IMR-90 (cell line): Measurements from ENCODE around the gene TBL3. TPM values are rescaled to one million over a fixed set of nuclear protein-coding genes. Genes with fewer than 3 reads are reported as not detected.

Experiments used
- ATAC-seq: fragments of 200-7000 bp; cut with Tn5 transposase; 2 replicates; pipeline ENCODE4 v1.9.1; 2020; ENCODE audit warnings: low read depth, mild to moderate bottlenecking, moderate library complexity
- BruUV-seq: library from RNA; stranded (reverse); fragments of 400-500 nt; replicated peaks from 2 replicates; lab custom pipeline; 2021; lab: Mats Ljungman, UMichigan
- CTCF ChIA-PET: fragments of 300-600 bp; formaldehyde crosslinking; extraction: SDS; loops from one replicate; lab custom pipeline; 2021; ENCODE audit warnings: antibody characterized with exemption; lab: Yijun Ruan, JAX
- POLR2A ChIA-PET: fragments of 300-600 bp; sonication (Branson Sonifier 250); formaldehyde crosslinking; loops from one replicate; lab custom pipeline; 2022; ENCODE audit warnings: antibody characterized with exemption; ENCODE audit not compliant: unreplicated experiment; lab: Charles Lee
- DNase-seq: peaks from one replicate; pipeline ENCODE4 v3.0.0; 2013
- H2AFZ ChIP-seq: replicated peaks from 2 replicates; pipeline ENCODE3; 2013; ENCODE audit warnings: low read length, mild to moderate bottlenecking; ENCODE audit not compliant: poor library complexity
- H2AK5ac ChIP-seq: 2 replicates; pipeline ENCODE4 v1.6.1; 2013; ENCODE audit warnings: low read depth, low read length, inconsistent platforms
- H2AK9ac ChIP-seq: replicated peaks from 2 replicates; pipeline ENCODE3; 2013; ENCODE audit warnings: mild to moderate bottlenecking, low read depth, low read length, moderate library complexity; ENCODE audit not compliant: poor library complexity
- H2BK120ac ChIP-seq: 2 replicates; pipeline ENCODE4 v1.6.1; 2013; ENCODE audit warnings: low read depth, low read length, inconsistent platforms
- H2BK15ac ChIP-seq: 3 replicates; pipeline ENCODE4 v1.6.1; 2013; ENCODE audit warnings: low read depth, low read length, inconsistent platforms
- H2BK20ac ChIP-seq: 2 replicates; pipeline ENCODE4 v1.6.1; 2013; ENCODE audit warnings: low read depth, mild to moderate bottlenecking, inconsistent platforms, low read length, moderate library complexity
- H2BK5ac ChIP-seq: 2 replicates; pipeline ENCODE4 v1.6.1; 2013; ENCODE audit warnings: mild to moderate bottlenecking, low read depth, low read length, inconsistent platforms; ENCODE audit not compliant: poor library complexity, severe bottlenecking
- H3K14ac ChIP-seq: replicated peaks from 2 replicates; pipeline ENCODE4 v1.6.1; 2013; ENCODE audit warnings: low read depth, low read length, inconsistent platforms
- H3K18ac ChIP-seq: 2 replicates; pipeline ENCODE4 v1.6.1; 2013; ENCODE audit warnings: low read depth, low read length, control low read depth
- H3K23ac ChIP-seq: 2 replicates; pipeline ENCODE4 v1.6.1; 2013; ENCODE audit warnings: low read depth, low read length, inconsistent platforms
- H3K27ac ChIP-seq: 2 replicates; pipeline ENCODE4 v1.5.1; 2013; ENCODE audit warnings: mild to moderate bottlenecking, control low read depth, low read length; ENCODE audit not compliant: insufficient read depth
- H3K27me3 ChIP-seq: 2 replicates; pipeline ENCODE4 v1.6.1; 2013; ENCODE audit warnings: low read length; ENCODE audit not compliant: control insufficient read depth, insufficient read depth
- H3K36me3 ChIP-seq: 2 replicates; pipeline ENCODE4 v1.6.1; 2013; ENCODE audit warnings: low read length, mixed read lengths; ENCODE audit not compliant: control insufficient read depth, insufficient read depth
- H3K4ac ChIP-seq: 2 replicates; pipeline ENCODE4 v1.6.1; 2013; ENCODE audit warnings: low read depth, low read length, inconsistent platforms
- H3K4me1 ChIP-seq: 2 replicates; pipeline ENCODE4 v1.6.1; 2013; ENCODE audit warnings: low read length, mixed read lengths; ENCODE audit not compliant: control insufficient read depth, insufficient read depth
- H3K4me2 ChIP-seq: 2 replicates; pipeline ENCODE4 v1.6.1; 2013; ENCODE audit warnings: low read depth, mild to moderate bottlenecking, control low read depth, low read length, moderate library complexity
- H3K4me3 ChIP-seq: 2 replicates; pipeline ENCODE4 v1.5.1; 2013; ENCODE audit warnings: low read depth, mild to moderate bottlenecking, control low read depth, low read length, moderate library complexity; ENCODE audit not compliant: insufficient read depth
- H3K56ac ChIP-seq: 2 replicates; pipeline ENCODE4 v1.6.1; 2013; ENCODE audit warnings: low read length, inconsistent platforms; ENCODE audit not compliant: insufficient read depth; ENCODE audit errors: extremely low read depth
- H3K79me1 ChIP-seq, 2 experiments: 2 replicates each; pipeline ENCODE4 v1.6.1; 2013; ENCODE audit warnings: low read length in 2 of 2, inconsistent platforms in 1 of 2, low read depth in 1 of 2
- H3K9ac ChIP-seq: 2 replicates; pipeline ENCODE4 v1.6.1; 2013; ENCODE audit warnings: low read depth, low read length, control low read depth
- H3K9me1 ChIP-seq: 2 replicates; pipeline ENCODE4 v1.6.1; 2013; ENCODE audit warnings: low read length, inconsistent platforms; ENCODE audit not compliant: insufficient read depth
- H3K9me3 ChIP-seq: 2 replicates; pipeline ENCODE4 v1.6.1; 2013; ENCODE audit warnings: low read length; ENCODE audit not compliant: control insufficient read depth, insufficient read depth
- H4K20me1 ChIP-seq: 2 replicates; pipeline ENCODE4 v1.6.1; 2013; ENCODE audit warnings: low read length, inconsistent platforms; ENCODE audit not compliant: insufficient read depth
- H4K5ac ChIP-seq: 2 replicates; pipeline ENCODE4 v1.6.1; 2013; ENCODE audit warnings: mild to moderate bottlenecking, low read depth, low read length, control low read depth
- H4K8ac ChIP-seq, 2 experiments: 2 replicates each; pipeline ENCODE4 v1.6.1; 2013; ENCODE audit warnings: low read depth in 2 of 2, low read length in 2 of 2, control low read depth in 1 of 2, inconsistent platforms in 1 of 2
- H4K91ac ChIP-seq: 2 replicates; pipeline ENCODE4 v1.6.1; 2013; ENCODE audit warnings: low read depth, low read length, inconsistent platforms; ENCODE audit not compliant: insufficient read depth
- FOS ChIP-seq: fragments of 150-350 bp; IDR thresholded peaks from 2 replicates; pipeline ENCODE4 v1.6.1; 2016; ENCODE audit warnings: low read depth, low read length
- NFE2L2 ChIP-seq: fragments of 150-350 bp; IDR thresholded peaks from 2 replicates; pipeline ENCODE4 v1.6.1; 2016; ENCODE audit warnings: low read depth, mild to moderate bottlenecking, low read length
- POLR2A ChIP-seq: IDR thresholded peaks from 2 replicates; pipeline ENCODE4 v1.6.1; 2012; ENCODE audit warnings: mild to moderate bottlenecking, low read depth, low read length
- RCOR1 ChIP-seq: IDR thresholded peaks from 2 replicates; pipeline ENCODE4 v1.6.1; 2012; ENCODE audit warnings: mild to moderate bottlenecking, low read length, improper control_type of control experiment; ENCODE audit not compliant: insufficient replicate concordance
- RFX5 ChIP-seq: IDR thresholded peaks from 2 replicates; pipeline ENCODE4 v1.8.0; 2012; ENCODE audit warnings: low read depth, mild to moderate bottlenecking, low read length, moderate library complexity
- WGBS, 2 experiments: methylation state at CpG; one replicate each; pipeline versions ENCODE4 v1.1.5 to v1.1.7; 2013; ENCODE audit warnings: missing lambda C conversion rate in 2 of 2; ENCODE audit not compliant: insufficient read length in 1 of 2; ENCODE audit errors: extremely low coverage in 2 of 2; 5-methylcytosine and 5-hydroxymethylcytosine counted together
- dilution Hi-C: fragments of 300-500 bp; cut with HindIII; formaldehyde crosslinking; loops from one replicate; pipeline ENCODE4 v1.14.3; 2018; ENCODE audit warnings: low sequenced_read_pairs; ENCODE audit not compliant: unreplicated experiment
- in situ Hi-C: fragments of 300-500 bp; cut with MboI; formaldehyde crosslinking; loops from 3 replicates; pipeline ENCODE4 v1.14.3; 2019; ENCODE audit warnings: low sequenced_read_pairs, inconsistent platforms, mixed read lengths
- intact Hi-C: fragments of 100-400 bp; cut with micrococcal nuclease; formaldehyde crosslinking; loops from 2 replicates; pipeline ENCODE4 v1.10.0; 2022
- polyA plus RNA-seq, 3 experiments: library from polyadenylated mRNA; depleted of rRNA; stranded (reverse); fragments of >200 nt; gene quantifications; 2 replicates each; pipeline ENCODE4 v1.2.3, GENCODE V29; 2012; ENCODE audit warnings: low replicate concordance in 1 of 3
- total RNA-seq: library from RNA; depleted of rRNA; stranded (reverse); fragments of >200 nt; gene quantifications from 2 replicates; pipeline ENCODE4 v1.2.3, GENCODE V29; 2012
- TF ChIP-seq, protein P1 (sequence below): conservative IDR thresholded peaks from 2 replicates; pipeline ENCODE4 v1.5.1; 2012; ENCODE audit warnings: mild to moderate bottlenecking, low read depth, low read length, improper control_type of control experiment
- TF ChIP-seq, protein P2 (sequence below): fragments of 150-350 bp; IDR thresholded peaks from 2 replicates; pipeline ENCODE4 v1.6.1; 2016; ENCODE audit warnings: low read depth, mild to moderate bottlenecking, low read length, moderate library complexity, borderline replicate concordance

TBL3 gene
- total and polyA plus RNA-seq, 2 of the 4 experiments (the other 2 are of a cell fraction), result 38.5 to 60.8 TPM

DNA sequence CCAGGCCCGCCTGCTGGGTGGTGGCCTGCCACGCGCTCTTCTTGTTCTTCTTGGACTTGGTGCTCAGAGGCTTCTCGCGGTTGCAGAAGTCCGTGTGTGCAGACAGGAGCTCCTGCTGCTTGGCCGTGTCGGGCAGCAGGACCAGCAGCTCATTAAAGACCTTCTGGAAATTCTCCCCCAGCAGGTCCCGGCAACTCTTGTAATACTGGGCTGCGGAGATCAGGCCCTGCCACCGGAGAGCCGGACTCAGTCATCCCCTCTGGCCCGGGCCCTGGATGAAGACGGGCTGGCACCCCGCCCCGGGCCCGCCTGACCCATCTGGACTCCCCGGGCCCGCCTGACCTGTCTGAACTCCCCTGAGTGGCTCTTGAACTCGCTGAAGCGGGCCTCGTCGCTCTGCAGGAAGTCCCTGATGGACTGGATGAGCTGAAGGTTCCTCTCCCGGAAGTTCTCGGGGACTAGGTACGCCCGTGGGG, 26.5 kb downstream of the TBL3 start:
- no peak overlapping the region for H2AFZ ChIP-seq
- TF ChIP-seq FOS (no peak), NFE2L2 (no peak), RFX5 (no peak), RCOR1 (no peak), POLR2A (no peak)
- TF ChIP-seq, protein P1, sequence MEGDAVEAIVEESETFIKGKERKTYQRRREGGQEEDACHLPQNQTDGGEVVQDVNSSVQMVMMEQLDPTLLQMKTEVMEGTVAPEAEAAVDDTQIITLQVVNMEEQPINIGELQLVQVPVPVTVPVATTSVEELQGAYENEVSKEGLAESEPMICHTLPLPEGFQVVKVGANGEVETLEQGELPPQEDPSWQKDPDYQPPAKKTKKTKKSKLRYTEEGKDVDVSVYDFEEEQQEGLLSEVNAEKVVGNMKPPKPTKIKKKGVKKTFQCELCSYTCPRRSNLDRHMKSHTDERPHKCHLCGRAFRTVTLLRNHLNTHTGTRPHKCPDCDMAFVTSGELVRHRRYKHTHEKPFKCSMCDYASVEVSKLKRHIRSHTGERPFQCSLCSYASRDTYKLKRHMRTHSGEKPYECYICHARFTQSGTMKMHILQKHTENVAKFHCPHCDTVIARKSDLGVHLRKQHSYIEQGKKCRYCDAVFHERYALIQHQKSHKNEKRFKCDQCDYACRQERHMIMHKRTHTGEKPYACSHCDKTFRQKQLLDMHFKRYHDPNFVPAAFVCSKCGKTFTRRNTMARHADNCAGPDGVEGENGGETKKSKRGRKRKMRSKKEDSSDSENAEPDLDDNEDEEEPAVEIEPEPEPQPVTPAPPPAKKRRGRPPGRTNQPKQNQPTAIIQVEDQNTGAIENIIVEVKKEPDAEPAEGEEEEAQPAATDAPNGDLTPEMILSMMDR, result no peak
- TF ChIP-seq, protein P2, sequence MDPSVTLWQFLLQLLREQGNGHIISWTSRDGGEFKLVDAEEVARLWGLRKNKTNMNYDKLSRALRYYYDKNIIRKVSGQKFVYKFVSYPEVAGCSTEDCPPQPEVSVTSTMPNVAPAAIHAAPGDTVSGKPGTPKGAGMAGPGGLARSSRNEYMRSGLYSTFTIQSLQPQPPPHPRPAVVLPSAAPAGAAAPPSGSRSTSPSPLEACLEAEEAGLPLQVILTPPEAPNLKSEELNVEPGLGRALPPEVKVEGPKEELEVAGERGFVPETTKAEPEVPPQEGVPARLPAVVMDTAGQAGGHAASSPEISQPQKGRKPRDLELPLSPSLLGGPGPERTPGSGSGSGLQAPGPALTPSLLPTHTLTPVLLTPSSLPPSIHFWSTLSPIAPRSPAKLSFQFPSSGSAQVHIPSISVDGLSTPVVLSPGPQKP, result no peak
- no peak overlapping the region for H3K4me3 ChIP-seq
- ATAC-seq (no peak), DNase-seq (no peak)
- CTCF ChIA-PET, result no interaction called here
- no peak overlapping the region for H3K56ac ChIP-seq
- H3K18ac ChIP-seq, result no peak overlapping the region
- no peaks in the 10 kb centered on the region for H3K9me3 ChIP-seq
- H4K91ac ChIP-seq, result no peak overlapping the region
- no peak overlapping the region for H2BK15ac ChIP-seq
- no peak overlapping the region for H3K23ac ChIP-seq
- no peak overlapping the region for H3K9ac ChIP-seq
- H4K20me1 ChIP-seq, result peaks cover 33% of the 10 kb centered on the region
- dilution Hi-C loops, result no loop called here
- H3K4me1 ChIP-seq, result peaks cover 20% of the 10 kb centered on the region
- no peak overlapping the region for H2AK9ac ChIP-seq
- H3K79me1 ChIP-seq, result peaks cover 5 to 55% of the 10 kb centered on the region in 2 experiments
- no peak overlapping the region for H4K8ac ChIP-seq
- peaks cover 26% of the 10 kb centered on the region for H3K9me1 ChIP-seq
- peak overlapping the region; percentile 76 for H2BK120ac ChIP-seq
- H3K27me3 ChIP-seq, result no peaks in the 10 kb centered on the region
- H3K4me2 ChIP-seq, result no peak overlapping the region
- BruUV-seq, result no TSS peak
- no peak overlapping the region; the same call in 1 of the 2 replicates for H4K5ac ChIP-seq
- peaks cover 52% of the 10 kb centered on the region for H3K36me3 ChIP-seq
- 96% methylated on average over 22 of the region's 27 CpGs; no CpG with 5 or more reads in 1 of the 2 experiments for WGBS, 2 experiments
- no peak overlapping the region for H2BK20ac ChIP-seq
- intact Hi-C loops, result no loop called here
- peak overlapping the region; percentile 96 for H2BK5ac ChIP-seq
- H3K14ac ChIP-seq, result no peak overlapping the region; the same call in 1 of the 2 replicates
- POLR2A ChIA-PET, result no interaction called here
- peak overlapping the region; percentile 85 for H3K4ac ChIP-seq
- in situ Hi-C loops, result no loop called here
- H2AK5ac ChIP-seq, result peak overlapping the region; percentile 85; the same call in 1 of the 2 replicates
- peak overlapping the region; percentile 88; the same call in 1 of the 2 replicates for H3K27ac ChIP-seq
